Uterus (tissue), 4 donors: ENCODE data around the gene SULT2B1. TPM values are rescaled to one million over a fixed set of nuclear protein-coding genes. Genes with fewer than 3 reads are reported as not detected.
"Not testable (repeated sequence)": the region's sequence is repeated elsewhere in the genome, so short reads cannot be mapped to it uniquely, and the experiment has no call there.

Source experiments
- DNase-seq, 2 donors: peaks; one replicate each; pipeline ENCODE4 v3.0.0-alpha.2; 2019 to 2020
- H3K27ac ChIP-seq, 2 donors: fragments of 200-600 bp; sonication (generic); 1 replicate in 1 of 2; 2 replicates in 1 of 2; pipeline ENCODE4 v1.5.1; 2016 to 2018
- H3K27me3 ChIP-seq, 2 donors: fragments of 200-600 bp; sonication (generic); one replicate each; pipeline ENCODE4 v1.5.1; 2018 to 2019; ENCODE audit warnings: control low read depth in 1 of 2
- H3K36me3 ChIP-seq, 2 donors: fragments of 200-600 bp; sonication (generic); one replicate each; pipeline ENCODE4 v1.5.1; 2019; ENCODE audit warnings: control low read depth in 1 of 2
- H3K4me1 ChIP-seq, 2 donors: fragments of 200-600 bp; sonication (generic); one replicate each; pipeline ENCODE4 v1.5.1; 2018 to 2019; ENCODE audit warnings: control low read depth in 1 of 2
- H3K4me3 ChIP-seq, 2 donors: fragments of 200-600 bp; sonication (generic); 1 replicate in 1 of 2; 2 replicates in 1 of 2; pipeline ENCODE4 v1.5.1; 2018 to 2019; ENCODE audit warnings: mild to moderate bottlenecking in 1 of 2
- H3K9me3 ChIP-seq, 2 donors: fragments of 200-600 bp; sonication (generic); one replicate each; pipeline ENCODE4 v1.5.1; 2019; ENCODE audit warnings: control low read depth in 1 of 2
- CTCF ChIP-seq, 4 experiments: fragments of 200-600 bp in 2 of 4; fragments of 450-650 bp in 2 of 4; sonication (generic) in 2 of 4; IDR thresholded peaks; one replicate each; pipeline ENCODE4 v1.5.1; 2016 to 2019; ENCODE audit warnings: antibody characterized with exemption in 4 of 4, mild to moderate bottlenecking in 2 of 4, moderate library complexity in 1 of 4
- POLR2A ChIP-seq, 2 donors: fragments of 450-650 bp; IDR thresholded peaks; one replicate each; pipeline ENCODE4 v1.6.1; 2016; ENCODE audit warnings: antibody characterized with exemption in 2 of 2, mild to moderate bottlenecking in 1 of 2, moderate library complexity in 1 of 2
- intact Hi-C: fragments of 100-400 bp; cut with DNase I; formaldehyde crosslinking; loops from one replicate; pipeline ENCODE4 v1.15.1; 2023; ENCODE audit warnings: low total_unique reads
- total RNA-seq, 4 donors: library from RNA; depleted of rRNA in 3 of 4; stranded (reverse); fragments of >200 nt in 3 of 4; gene quantifications; one replicate each; pipeline versions ENCODE4 v1.1.0 to v1.2.4, GENCODE V29; 2014 to 2023
- donor health status: DM: yes; HTN: yes; CAD: no.

SULT2B1 gene
- total RNA-seq, 4 donors from 2014 or later = 0.41 TPM; not detected in 3

GRCh38 chr19:48529156-48529555 is 22.8 kb upstream of the SULT2B1 start:
- Histone ChIP-seq H3K4me1 (no peaks in the 10 kb centered on the region), H3K36me3 (no peaks in the 10 kb centered on the region), H3K4me3 (no peak overlapping the region), H3K9me3 (peaks cover 0 to 15% of the 10 kb centered on the region in 2 donors), H3K27me3 (no peaks in the 10 kb centered on the region), H3K27ac (no peak overlapping the region)
- no peak for DNase-seq
- TF ChIP-seq POLR2A (IDR thresholded peaks at IDR 0.05) (no peak), CTCF (IDR thresholded peaks at IDR 0.05) (no peak)
- intact Hi-C loops = no loop called here

- H3K4me1 ChIP-seq = no peaks in the 10 kb centered on the region
- intact Hi-C loops = no loop called here
- no peak overlapping the region for H3K27ac ChIP-seq
- H3K9me3 ChIP-seq = peaks cover 0 to 8% of the 10 kb centered on the region in 2 donors
- TF ChIP-seq POLR2A (IDR thresholded peaks at IDR 0.05) = no peak
- no peak for TF ChIP-seq CTCF (IDR thresholded peaks at IDR 0.05)
- H3K36me3 ChIP-seq = no peaks in the 10 kb centered on the region
- H3K27me3 ChIP-seq = no peaks in the 10 kb centered on the region
- no peak overlapping the region for H3K4me3 ChIP-seq
- no peak for DNase-seq
Observed at GRCh38 chr19:48530066-48530720, 21.8 kb upstream of the SULT2B1 start.

DNA sequence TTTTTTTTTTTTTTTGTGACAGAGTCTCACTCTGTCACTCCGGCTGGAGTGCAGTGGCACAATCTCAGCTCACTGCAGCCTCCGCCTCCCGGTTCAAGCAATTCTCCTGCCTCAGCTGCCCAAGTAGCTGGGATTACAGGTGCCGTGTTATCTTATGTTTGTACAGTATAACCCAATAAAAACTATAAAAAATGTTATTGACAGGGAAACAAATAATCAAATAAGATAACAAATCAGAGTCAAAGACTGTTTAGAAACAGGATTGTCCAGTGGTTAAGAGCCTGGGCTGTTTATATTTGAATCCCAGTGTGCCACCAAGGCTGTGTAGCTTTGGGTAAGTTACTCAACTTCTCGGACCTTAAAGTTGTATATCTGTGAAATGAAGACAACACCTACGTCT is 21.2 kb upstream of the SULT2B1 start:
- H3K9me3 ChIP-seq = peaks cover 0 to 8% of the 10 kb centered on the region in 2 donors
- TF ChIP-seq POLR2A (IDR thresholded peaks at IDR 0.05) (no peak), CTCF (IDR thresholded peaks at IDR 0.05) (no peak)
- no peak overlapping the region for H3K27ac ChIP-seq
- H3K4me3 ChIP-seq = no peak overlapping the region
- no peaks in the 10 kb centered on the region for H3K36me3 ChIP-seq
- H3K27me3 ChIP-seq = no peaks in the 10 kb centered on the region
- DNase-seq = no peak
- H3K4me1 ChIP-seq = no peaks in the 10 kb centered on the region
- intact Hi-C loops = no loop called here

- H3K4me3 ChIP-seq = no peak overlapping the region
- no peaks in the 10 kb centered on the region for H3K27me3 ChIP-seq
- intact Hi-C loops = no loop called here
- H3K27ac ChIP-seq = no peak overlapping the region
- no peaks in the 10 kb centered on the region for H3K36me3 ChIP-seq
- DNase-seq = no peak
- no peak for TF ChIP-seq POLR2A (IDR thresholded peaks at IDR 0.05)
- TF ChIP-seq CTCF (IDR thresholded peaks at IDR 0.05) = no peak
- no peaks in the 10 kb centered on the region for H3K4me1 ChIP-seq
- H3K9me3 ChIP-seq = peaks cover 0 to under 1% of the 10 kb centered on the region in 2 donors
Observed at GRCh38 chr19:48533770-48534169, 18.2 kb upstream of the SULT2B1 start.

DNA sequence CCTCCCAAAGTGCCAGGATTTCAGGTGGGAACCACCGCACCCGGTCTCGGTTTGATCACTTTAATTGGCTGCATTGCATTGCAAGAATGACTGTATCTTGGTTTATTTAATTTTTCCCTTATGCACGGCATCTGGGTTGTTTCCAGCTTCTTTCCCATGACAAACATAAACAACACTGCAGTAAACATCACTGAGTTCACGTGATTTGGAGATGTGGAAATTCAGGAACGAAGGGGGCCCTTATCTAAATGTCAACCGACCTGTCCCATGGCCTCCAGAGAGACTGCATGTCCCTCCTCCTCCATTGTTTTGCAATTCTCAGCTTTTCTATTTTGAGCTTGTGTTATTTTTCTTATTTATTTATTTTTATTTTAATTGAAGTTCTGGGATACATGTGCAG is 14.4 kb upstream of the SULT2B1 start:
- Histone ChIP-seq H3K36me3 (no peaks in the 10 kb centered on the region), H3K9me3 (no peaks in the 10 kb centered on the region), H3K27me3 (no peaks in the 10 kb centered on the region), H3K4me3 (no peak overlapping the region), H3K4me1 (no peaks in the 10 kb centered on the region), H3K27ac (no peak overlapping the region)
- TF ChIP-seq POLR2A (IDR thresholded peaks at IDR 0.05) (no peak), CTCF (IDR thresholded peaks at IDR 0.05) (no peak)
- no peak for DNase-seq
- intact Hi-C loops = no loop called here

DNA sequence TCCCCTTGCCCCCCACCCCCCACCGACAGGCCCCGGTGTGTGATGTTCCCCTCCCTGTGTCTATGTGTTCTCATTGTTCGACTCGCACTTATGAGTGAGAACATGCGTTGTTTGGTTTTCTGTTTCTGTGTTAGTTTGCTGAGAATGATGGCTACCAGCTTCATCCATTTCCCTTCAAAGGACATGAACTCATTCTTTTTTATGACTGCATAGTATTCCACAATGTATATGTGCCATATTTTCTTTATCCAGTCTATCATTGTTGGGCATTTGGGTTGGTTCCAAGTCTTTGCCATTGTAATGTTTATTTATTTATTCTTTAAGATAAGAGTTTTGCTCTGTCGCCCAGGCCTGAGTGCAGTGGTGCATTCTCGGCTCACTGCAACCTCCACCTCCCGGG is 13.9 kb upstream of the SULT2B1 start:
- H3K4me3 ChIP-seq, H3K27ac ChIP-seq, H3K27me3 ChIP-seq, H3K4me1 ChIP-seq, H3K9me3 ChIP-seq, DNase-seq, intact Hi-C loops, H3K36me3 ChIP-seq: not testable (repeated sequence)
